ENCODE results near the gene NFATC3.

The NFATC3 gene

GRCh38 chr16:68230176-68230571, 145.0 kb downstream of the NFATC3 start:
- DNase-seq (ENCODE audit: low read depth in 2 of 2), result no peak

GRCh38 chr16:68230956-68231355, 145.8 kb downstream of the NFATC3 start:
- no peak for DNase-seq (ENCODE audit: low read depth in 2 of 2)

GRCh38 chr16:68231384-68232136, 146.4 kb downstream of the NFATC3 start:
- DNase-seq (ENCODE audit: low read depth in 2 of 2), result no peak

DNA sequence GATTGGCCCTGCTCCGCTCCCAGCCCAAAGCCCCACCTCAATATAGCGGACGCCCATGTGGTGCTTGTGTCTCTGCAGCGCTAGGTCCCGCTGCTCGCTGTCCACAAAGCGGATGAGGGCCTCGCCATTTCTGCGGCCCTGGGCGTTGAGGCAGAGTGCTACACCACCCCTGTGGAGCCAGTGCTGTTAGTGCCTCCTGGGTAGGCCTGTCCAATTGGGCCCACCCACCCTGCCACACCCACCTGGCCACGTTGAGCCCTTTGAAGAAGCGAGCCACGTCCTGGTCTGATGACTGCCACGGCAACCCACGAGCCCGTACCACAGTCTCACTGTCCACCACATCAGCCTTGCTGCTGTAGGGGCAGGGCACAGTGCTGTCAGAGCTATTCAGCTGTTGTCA, 147.2 kb downstream of the NFATC3 start:
- no peak for DNase-seq (ENCODE audit: low read depth in 2 of 2)

GRCh38 chr16:68233085-68233834, 148.1 kb downstream of the NFATC3 start:
- DNase-seq (ENCODE audit: low read depth in 2 of 2), result no peak

GRCh38 chr16:68233835-68234187, 148.6 kb downstream of the NFATC3 start:
- no peak for DNase-seq (ENCODE audit: low read depth in 2 of 2)

DNA sequence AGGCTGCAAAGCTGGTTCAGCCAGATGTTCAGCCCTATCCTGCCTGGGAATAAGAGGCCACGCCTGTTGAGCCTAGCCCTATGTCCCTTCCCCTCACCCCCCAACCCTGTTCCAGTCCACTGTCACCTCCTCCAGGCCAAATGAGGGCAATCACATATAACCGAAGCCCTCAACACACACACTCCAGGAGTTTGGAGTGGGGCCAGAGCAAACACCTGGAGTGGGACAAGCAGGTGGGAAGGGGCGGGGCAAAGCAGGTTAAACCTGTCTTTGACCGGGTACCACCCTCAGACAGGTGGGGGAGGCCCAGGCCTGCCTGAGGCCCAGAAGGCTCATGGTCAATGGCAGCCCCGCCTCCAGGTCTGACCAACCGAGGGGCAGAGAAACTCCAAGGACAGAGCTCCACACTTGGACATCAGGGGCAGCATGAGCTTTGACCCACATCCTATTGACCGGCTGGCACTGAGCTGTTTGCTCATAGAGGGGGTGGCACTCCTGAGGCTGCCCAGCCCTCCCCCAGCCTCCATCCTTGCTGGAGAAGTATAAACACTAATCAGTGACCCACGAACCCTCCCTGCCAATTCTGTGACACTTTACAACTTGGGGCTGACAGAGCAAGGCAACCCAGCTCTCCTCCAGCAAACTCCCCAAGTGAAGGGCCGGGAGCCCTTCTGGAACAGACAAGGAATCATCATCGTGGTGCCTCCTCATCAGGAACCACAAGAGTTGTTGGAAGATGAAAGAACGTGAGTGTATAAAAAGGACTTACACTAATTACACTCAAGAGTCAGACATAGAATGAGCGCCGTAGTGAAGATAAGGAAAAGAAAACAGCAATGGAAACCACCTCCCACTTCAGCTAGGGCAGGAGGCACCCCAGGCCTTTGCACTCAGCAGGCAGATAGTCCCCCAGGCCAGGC, 149.3 kb downstream of the NFATC3 start:
- no peak for DNase-seq (ENCODE audit: low read depth in 2 of 2)

GRCh38 chr16:68235108-68235886, 150.1 kb downstream of the NFATC3 start:
- DNase-seq (ENCODE audit: low read depth in 2 of 2), result no peak

DNA sequence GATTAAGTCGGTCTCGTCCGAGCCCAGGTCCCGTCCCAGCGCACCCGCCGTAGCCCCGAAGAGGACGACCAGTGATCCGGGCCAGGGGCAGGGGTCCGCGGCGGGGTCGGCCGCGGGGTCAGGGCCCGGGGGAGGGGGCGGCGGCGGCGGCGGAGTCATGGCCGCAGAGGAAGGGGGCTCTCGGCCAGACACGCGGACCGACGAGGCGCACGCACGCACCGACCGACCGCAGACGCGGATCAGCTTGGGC, 150.6 kb downstream of the NFATC3 start, which contains the start of gene ESRP2:
Gene ESRP2 (minus strand): TSS at position 241 of the 250 bp plus-strand sequence. CDS start 82 bp downstream, at position 159.
- no peak for DNase-seq (ENCODE audit: low read depth in 2 of 2)

DNA sequence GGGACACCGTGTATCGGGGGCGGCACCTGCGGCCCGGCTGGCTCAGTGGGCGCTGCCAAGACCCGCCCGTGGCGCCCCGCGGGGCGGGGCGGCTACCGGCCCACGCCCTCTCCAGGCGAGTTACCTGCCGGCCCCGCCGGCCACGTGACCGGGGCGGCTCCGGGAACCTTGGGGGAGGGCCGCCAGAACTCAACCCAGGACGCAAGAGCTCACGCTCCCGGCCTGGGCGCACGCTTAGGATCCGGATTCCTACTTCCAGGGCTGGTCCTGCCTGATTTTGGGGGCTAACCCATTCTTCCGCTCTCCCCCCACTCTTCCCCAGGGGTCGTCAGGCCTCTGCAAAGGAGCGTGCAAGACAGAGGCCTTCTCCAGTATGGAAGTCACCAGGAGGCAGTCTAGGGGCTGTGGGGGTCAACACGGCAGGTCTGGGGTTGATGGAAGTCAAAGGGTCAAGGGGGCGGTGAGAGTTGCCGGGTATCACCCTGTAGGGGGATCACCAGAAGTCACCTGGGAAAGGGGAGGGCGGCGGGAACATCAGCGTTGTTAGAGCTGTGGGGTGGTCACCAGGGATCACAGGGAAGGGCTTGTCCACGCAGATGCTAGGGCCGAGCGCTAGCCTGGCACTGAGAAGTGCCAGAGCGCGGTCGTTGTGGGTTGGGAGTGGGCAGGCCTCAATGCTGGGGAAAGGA, 151.1 kb downstream of the NFATC3 start:
- no peak for DNase-seq (ENCODE audit: low read depth in 2 of 2)

- no peak for DNase-seq (ENCODE audit: low read depth in 2 of 2)
Observed at GRCh38 chr16:68236826-68237242, 151.7 kb downstream of the NFATC3 start.

DNA sequence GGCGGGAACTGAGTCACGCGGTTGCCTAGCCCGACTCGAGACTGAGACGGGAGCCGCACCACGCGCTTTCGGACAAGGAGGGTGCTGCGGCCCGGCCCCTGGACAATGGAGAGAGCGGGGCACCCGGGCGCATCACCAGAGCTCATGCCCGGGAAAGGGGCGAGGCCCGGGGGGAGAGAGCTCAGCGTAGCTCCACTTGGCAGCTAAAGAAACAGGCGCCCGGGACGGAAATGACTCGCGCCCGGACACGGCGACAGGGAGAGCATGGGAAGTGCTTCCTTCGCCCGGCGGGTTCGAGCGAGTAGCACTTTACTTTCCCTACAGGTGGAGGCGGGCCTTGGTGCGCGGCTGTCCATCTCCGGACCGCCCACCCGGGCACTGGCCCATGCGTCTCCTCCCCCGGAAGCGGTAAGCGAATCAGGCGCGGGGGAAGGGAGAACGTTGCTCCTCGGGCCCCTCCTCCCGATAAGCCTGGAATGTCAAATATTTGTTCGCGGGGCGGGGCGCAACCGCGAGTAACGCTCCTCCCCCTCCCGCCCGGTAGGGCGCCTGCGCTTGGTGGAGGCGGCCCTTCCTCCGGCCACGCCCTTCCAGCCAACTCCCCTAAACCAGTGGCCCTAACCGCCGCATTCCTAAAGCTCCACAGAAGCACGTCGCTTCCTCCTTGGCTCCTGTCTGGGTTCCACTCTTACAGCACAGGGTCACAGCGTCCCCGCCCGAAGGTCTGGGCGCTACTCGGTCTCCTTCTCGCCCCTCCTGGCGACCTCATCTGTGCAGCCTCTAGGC, 152.3 kb downstream of the NFATC3 start:
- peak; percentile 69 to 74 for DNase-seq (ENCODE audit: low read depth in 2 of 2)

- no peak for DNase-seq (ENCODE audit: low read depth in 2 of 2)
Observed at GRCh38 chr16:68238029-68238345, 152.8 kb downstream of the NFATC3 start.

- DNase-seq (ENCODE audit: low read depth in 2 of 2), result no peak
Observed at GRCh38 chr16:68242085-68242484, 156.9 kb downstream of the NFATC3 start.

DNA sequence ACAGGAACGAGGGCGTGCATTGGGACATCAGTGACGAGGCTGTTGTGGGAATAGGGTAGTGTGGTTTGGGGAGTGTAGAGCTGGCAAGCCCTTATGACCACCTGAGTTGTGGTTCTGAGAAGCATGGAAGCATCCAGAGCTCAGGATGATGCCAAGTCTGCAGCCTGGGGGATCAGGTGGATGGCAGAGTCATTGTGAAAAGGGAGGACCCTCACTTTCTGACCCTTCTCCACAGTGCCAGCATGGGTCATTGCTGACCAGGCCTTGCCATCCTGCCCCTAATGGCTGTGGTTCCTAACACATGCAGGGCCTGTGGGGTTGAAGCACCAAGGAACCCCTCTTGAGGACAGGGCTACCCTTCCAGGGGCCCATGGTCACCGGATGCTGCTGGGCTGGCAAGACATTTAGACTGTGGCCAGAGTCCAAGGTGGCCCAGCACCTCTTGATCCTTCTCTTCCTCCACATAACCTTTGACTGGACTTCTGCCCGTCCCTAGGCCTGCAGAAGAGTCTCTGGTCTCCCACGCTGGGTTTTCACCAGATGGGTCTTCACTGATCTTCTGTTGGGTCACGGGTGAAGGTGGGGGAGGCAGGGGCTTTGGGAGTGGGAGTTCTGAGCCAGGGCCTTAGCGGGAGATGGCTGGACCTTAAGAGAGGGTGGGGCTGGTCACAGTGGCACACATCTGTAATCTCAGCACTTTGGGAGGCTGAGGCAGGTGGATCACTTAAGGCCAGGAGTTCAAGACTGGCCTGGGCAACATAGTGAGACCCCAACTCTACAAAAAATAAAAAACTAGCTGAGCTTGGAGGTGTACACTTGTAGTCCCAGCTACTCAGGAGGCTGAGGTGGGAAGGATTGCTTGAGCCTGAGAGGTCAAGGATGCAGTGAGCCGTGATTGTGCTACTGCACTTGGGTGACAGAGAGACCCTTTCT, 158.0 kb downstream of the NFATC3 start:
- no peak for DNase-seq (ENCODE audit: low read depth in 2 of 2)

DNA sequence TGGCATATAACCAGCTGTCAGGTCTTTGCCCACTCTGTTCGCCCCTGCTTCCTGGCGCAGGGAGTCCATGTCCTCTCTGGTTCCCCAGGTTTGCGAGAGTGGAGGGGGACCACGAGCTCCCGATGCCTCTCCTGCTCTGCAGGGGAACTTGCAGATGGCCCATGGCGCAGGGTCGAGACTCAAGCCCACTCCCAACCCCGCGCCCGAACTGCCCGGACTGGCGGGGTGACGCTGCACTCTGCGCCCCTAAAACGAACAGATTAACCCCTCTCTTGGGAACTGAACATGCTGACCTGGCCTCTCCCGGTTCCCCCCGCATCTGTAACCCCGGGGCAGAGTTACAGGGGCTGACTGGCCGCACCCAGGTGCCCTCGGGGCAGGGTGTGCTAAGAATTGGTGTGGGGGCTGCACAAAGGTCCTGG, 159.3 kb downstream of the NFATC3 start:
- DNase-seq (ENCODE audit: low read depth in 2 of 2), result no peak

- DNase-seq (ENCODE audit: low read depth in 2 of 2), result peak; percentile 96 to 97
Observed at GRCh38 chr16:68244903-68245853, 160.0 kb downstream of the NFATC3 start, which contains the start of gene PLA2G15. TSS of gene PLA2G15 (plus strand) at chr16:68245373. CDS start at chr16:68245427, 54 bp downstream.

DNA sequence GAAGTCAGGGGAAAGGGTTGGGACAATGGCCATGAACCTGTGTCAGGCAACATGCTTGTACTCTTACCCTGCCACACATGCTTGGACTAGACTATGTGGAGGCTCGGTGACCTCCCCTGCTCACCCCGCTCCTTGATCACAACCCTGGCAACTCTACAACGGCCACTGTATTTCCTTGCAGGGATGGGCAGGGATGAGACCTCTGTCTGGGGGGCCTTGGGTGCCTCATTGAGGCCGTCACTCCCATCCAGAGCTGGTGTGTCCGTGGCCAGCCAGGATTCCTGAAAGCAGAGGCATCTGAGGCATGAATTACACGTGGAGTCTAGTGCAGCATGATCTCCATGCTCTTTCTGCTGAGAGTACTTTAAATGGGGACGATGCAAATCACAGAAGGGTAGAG, 161.0 kb downstream of the NFATC3 start:
- DNase-seq (ENCODE audit: low read depth in 2 of 2), result no peak
